PC-3 (cell line): ENCODE measurements around the gene AFF2.

Source experiments
- EZH2 ChIP-seq: fragments of 300-600 bp; sonication (generic); IDR thresholded peaks from one replicate; pipeline ENCODE4 v1.6.1; 2017; ENCODE audit warnings: antibody characterized with exemption, mild to moderate bottlenecking, low read length; ENCODE audit not compliant: unreplicated experiment
- EZH2phosphoT487 ChIP-seq: fragments of 300-600 bp; sonication (generic); IDR thresholded peaks from 2 replicates; pipeline ENCODE4 v1.6.1; 2018; ENCODE audit warnings: mild to moderate bottlenecking, antibody characterized with exemption, low read length, borderline replicate concordance
- TF ChIP-seq, protein P1 (sequence below): fragments of 300-600 bp; sonication (generic); conservative IDR thresholded peaks from 2 replicates; pipeline ENCODE4 v1.5.1; 2017; ENCODE audit warnings: antibody characterized with exemption, low read depth, mild to moderate bottlenecking, low read length

- TF ChIP-seq, protein P1, sequence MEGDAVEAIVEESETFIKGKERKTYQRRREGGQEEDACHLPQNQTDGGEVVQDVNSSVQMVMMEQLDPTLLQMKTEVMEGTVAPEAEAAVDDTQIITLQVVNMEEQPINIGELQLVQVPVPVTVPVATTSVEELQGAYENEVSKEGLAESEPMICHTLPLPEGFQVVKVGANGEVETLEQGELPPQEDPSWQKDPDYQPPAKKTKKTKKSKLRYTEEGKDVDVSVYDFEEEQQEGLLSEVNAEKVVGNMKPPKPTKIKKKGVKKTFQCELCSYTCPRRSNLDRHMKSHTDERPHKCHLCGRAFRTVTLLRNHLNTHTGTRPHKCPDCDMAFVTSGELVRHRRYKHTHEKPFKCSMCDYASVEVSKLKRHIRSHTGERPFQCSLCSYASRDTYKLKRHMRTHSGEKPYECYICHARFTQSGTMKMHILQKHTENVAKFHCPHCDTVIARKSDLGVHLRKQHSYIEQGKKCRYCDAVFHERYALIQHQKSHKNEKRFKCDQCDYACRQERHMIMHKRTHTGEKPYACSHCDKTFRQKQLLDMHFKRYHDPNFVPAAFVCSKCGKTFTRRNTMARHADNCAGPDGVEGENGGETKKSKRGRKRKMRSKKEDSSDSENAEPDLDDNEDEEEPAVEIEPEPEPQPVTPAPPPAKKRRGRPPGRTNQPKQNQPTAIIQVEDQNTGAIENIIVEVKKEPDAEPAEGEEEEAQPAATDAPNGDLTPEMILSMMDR: no peak
- no peak for TF ChIP-seq EZH2phosphoT487
- TF ChIP-seq EZH2: no peak
These were observed 232.3 kb downstream of the AFF2 start for GRCh38 chrX:148732743-148733142.
